GM12891 (cell line): ENCODE data around the gene KCNMA1.

Experiments used
- PAX5 ChIP-seq: IDR thresholded peaks from 2 replicates; pipeline ENCODE4 v1.6.1; 2011; ENCODE audit warnings: low read length, moderate library complexity, mild to moderate bottlenecking; ENCODE audit not compliant: insufficient read depth, severe bottlenecking
- POLR2A ChIP-seq: IDR thresholded peaks from 2 replicates; pipeline ENCODE4 v1.6.1; 2011; ENCODE audit warnings: low read depth, low read length, control low read depth
- POLR2AphosphoS5 ChIP-seq: IDR thresholded peaks from 2 replicates; pipeline ENCODE4 v1.6.1; 2011; ENCODE audit warnings: low read depth, low read length, control low read depth
- POU2F2 ChIP-seq: IDR thresholded peaks from 2 replicates; pipeline ENCODE4 v1.6.1; 2011; ENCODE audit warnings: low read depth, mild to moderate bottlenecking, control low read depth, low read length, moderate library complexity
- SPI1 ChIP-seq: IDR thresholded peaks from 2 replicates; pipeline ENCODE4 v1.6.1; 2011; ENCODE audit warnings: low read depth, low read length, control low read depth
- TAF1 ChIP-seq: IDR thresholded peaks from 2 replicates; pipeline ENCODE4 v1.6.1; 2011; ENCODE audit warnings: low read depth, low read length, control low read depth

- TF ChIP-seq SPI1 (no peak), POLR2AphosphoS5 (no peak), POLR2A (no peak), TAF1 (no peak), POU2F2 (no peak), PAX5 (no peak)
Measured at GRCh38 chr10:77310288-77310840, 327.2 kb downstream of the KCNMA1 start.
